CD4-positive, alpha-beta T cell treated with Interleukin-6 for 4 hours (primary cell): ENCODE data around the gene EXOG.

Experiments
- DNase-seq: peaks from one replicate; pipeline ENCODE4 v3.0.0-alpha.2; 2020; ENCODE audit warnings: mixed read lengths

The EXOG gene, protein sequence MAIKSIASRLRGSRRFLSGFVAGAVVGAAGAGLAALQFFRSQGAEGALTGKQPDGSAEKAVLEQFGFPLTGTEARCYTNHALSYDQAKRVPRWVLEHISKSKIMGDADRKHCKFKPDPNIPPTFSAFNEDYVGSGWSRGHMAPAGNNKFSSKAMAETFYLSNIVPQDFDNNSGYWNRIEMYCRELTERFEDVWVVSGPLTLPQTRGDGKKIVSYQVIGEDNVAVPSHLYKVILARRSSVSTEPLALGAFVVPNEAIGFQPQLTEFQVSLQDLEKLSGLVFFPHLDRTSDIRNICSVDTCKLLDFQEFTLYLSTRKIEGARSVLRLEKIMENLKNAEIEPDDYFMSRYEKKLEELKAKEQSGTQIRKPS

DNA sequence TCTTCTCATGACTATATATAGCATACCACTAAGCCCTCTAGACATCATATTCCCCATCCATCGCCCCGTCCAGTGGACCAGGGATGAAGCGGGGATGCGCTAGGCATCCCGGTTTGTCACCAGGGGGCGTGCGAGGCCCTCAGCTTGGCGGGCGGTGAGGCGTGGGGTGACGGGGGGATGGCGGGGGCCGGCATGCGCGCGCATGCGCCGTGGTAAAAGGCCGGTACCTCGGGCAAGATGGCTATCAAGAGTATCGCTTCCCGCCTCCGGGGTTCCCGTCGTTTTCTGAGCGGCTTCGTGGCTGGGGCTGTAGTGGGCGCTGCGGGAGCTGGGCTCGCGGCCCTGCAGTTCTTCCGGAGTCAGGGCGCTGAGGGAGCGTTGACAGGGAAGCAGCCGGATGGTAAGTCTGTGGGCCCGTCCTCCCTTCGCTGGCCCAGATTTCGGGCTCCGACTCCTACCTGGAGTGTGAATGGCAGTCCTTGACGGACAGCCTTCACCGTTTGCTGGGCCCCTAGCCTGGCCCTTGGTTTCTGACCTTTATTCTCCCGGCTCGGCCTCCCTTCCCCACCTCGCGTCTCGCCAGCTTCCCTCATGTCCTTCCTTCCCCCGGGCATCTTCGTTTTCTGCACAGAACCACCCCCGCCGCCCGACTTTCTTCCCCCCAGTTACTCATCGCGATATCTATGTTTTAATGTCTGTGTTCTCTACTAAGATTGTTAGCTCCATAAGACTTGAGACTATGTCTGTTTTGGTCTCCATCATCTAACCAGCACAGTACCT lies at the start of gene EXOG:
TSS of gene EXOG (plus strand) at position 210 of the 780 bp plus-strand sequence. CDS start at position 238, 28 bp downstream.
- DNase-seq, result peak; percentile 97

DNA sequence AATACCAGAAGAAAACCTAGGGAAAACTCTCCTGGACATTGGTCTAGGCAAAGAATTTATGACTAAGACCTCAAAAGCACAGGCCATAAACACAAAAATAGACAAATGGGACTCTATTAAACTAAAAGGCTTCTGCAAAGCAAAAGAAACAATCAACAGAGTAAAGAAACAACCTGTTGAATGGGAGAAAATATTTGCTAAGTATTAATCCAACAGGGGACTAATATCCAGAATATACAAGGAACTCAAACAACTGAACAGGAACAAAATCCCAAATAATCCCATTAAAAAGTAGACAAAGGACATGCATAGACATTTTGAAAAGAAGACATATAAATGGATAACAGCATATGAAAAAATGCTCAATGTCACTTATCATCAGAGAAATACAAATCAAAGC lies 49.3 kb upstream of the EXOG start:
- DNase-seq, result no peak

DNA sequence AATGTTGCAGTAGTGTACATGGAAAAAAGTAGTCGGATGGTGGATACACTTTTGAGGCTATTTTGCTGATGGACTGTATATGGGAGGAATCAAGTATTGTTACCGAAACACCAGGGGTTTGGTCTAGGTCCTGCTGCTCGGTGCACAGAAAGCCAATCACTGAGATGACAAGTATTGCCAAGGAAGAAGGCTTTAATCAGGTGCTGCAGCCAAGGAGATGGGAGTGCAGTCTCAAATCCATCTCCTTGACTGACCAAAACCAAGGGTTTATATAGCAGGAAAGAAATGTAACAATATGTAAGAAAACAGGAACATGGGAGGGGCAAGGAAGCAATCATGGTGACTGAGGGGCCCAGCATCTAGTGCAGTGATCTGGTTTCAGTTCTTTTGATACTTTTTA lies 45.3 kb upstream of the EXOG start:
- no peak for DNase-seq

DNA sequence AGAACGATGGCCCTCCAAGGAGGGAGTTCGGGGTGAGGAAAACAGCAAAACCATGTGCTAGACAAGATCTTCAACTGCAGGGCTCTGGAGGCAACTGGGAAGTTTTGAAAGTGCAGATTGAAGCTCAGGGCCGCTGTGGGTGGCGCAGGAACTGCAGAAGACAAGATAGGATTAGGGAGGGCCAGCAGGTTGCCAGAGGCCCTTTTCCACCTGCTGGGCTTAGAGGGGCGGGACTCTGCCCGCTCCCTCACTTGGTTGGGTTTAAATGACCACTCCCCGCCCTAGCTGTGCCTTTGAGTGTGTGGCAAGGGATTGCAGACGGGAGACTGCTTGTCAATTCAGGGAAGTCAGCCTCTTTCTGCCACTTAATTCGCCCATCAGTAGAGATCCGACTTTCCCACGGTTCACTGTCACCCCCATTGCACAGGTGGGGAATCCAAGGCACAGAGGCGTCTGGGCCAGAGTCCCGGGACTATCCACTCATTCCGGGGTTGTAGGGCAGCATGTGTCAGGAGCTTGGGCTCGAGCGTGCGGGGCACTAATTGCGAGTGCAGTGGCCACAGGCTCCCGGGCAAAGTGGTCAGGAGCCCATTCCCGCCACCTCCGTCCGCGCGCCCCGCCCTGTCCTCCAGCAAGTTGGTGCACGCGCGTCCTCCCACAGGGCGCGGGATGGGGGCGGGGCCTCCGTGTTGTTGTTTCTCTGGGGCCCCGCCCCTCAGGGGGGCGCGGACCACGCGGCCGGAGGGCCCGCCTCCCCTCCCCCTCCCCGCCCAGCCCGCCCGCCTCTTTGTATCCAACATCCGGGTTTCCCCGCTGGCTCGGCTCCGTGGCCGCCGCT lies 42.8 kb upstream of the EXOG start, which contains the start of gene ACVR2B:
TSS of gene ACVR2B (plus strand) at position 816 of the 838 bp plus-strand sequence. CDS start 433 bp downstream, outside the sequence.
- DNase-seq, result peak; percentile 87

DNA sequence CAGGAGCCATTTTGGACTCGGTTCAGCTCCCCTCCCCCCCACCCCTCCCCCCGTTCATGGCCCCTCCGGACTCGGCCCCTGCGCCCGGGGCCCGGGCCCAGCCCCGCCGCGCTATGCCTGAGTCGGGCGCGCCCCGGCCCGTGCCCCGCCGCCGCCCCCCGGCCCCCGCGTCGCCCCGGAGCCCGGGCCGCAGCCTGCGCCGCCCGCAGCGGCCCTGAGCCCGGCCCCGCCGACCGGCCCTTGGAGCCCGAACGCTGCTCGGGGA lies 42.3 kb upstream of the EXOG start:
- DNase-seq, result no peak

DNA sequence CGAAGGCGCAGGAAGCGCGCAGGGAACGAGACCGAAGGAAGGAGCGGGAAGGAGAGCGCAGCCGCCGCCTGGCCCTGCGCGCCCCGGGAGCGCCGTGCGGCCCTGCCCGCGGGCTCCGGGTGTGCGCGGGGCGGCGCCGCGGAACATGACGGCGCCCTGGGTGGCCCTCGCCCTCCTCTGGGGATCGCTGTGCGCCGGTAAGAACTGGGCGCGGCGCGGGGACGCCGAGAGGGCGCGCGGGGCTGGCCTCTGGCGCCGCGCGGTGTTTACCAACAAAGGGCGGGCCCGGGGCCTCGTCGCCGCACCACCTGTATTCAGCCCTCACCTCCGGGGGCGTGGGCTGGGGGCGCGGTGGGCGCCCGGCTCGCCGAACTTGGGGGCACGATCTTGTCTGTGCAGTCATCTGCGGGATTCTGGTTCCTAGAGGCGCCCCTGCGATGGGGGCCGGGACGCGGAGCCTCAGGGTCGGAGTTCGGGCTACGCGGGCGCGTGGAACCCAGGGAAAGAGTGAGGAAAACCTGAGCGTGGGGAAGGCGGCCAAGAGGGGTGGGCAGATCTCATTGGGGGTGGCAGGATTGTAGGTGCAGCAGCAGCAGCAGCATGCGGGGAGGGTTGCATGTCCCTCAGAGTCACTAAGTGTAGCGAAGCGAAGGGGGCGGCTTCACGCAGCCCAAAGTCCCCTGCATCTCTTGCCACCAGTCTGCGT lies 41.8 kb upstream of the EXOG start:
- DNase-seq, result peak; percentile 41

DNA sequence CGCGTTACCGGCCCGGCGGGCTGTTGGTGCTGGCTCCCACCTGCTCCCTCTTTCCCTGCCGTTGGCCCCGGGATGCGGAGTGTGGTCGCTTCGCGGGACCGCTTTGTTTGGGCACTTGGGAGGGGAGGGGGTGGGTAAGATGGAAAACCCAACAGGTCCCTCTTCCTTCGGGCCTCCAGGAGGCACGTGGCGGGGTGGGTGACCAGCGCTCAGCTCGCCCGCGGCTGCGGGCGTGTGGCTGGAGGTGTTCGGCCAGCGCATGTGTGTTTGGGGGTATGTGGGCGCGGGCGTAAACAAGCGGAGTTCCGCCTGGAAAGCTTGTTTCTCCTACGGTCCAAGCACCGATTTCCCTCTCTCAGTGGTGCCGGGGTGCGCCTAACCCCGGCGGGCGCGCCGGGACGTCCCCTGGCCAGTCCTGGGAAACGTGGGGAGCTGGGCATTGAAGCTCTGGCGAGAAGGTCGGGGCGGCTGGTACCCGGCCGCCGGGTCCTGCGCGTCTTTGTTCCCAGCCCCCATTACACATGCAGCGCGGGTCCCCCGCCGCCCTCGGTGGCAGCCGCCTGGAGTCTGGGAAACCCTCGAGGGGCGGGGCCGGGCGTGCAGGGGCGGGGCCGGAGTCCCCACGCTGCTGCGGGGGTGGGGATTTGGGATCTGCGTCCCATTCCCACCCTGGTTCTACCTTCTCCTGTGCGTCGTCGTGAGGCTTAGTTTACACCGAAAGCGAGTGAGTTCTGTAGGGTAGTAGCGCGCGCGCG lies 41.1 kb upstream of the EXOG start:
- peak; percentile 58 for DNase-seq

DNA sequence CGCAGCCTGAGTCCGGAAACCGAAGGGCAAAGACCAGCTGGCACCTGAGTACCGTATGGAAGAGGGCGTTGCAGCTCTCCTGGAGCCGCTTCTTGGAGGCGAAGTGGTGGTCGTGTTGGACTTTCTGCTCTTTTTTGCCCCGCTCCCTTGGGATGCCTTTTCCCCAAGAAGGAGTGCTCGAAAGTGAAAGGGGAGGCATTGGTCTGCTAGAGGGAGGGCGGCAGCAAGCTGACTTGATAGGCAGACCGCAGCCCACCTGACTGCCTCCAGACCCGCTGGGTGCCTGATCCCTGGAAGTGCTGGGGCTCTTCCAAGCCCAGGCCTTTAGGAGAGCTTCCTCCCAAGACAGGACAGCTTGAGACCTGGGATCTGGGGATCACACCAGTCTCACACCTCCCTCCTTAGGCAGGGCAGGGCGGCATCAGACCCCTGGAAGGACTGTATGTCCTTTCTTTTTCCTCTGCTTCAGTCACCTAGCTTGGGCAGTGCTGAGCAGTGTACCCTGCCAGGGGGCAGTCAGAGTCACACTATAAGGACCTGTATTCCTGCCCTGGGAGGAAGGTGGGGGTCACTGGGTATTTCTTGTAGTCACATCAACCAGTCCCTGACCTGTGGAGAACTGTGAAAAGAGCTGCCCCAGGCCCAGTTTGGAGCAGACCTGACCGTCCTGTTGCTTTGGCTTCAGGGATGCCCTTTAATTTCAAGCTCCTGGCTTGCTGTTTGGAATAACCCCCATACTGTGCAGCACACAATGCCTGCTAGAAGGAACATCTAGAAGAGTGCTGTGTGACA lies 40.3 kb upstream of the EXOG start:
- DNase-seq, result no peak

DNA sequence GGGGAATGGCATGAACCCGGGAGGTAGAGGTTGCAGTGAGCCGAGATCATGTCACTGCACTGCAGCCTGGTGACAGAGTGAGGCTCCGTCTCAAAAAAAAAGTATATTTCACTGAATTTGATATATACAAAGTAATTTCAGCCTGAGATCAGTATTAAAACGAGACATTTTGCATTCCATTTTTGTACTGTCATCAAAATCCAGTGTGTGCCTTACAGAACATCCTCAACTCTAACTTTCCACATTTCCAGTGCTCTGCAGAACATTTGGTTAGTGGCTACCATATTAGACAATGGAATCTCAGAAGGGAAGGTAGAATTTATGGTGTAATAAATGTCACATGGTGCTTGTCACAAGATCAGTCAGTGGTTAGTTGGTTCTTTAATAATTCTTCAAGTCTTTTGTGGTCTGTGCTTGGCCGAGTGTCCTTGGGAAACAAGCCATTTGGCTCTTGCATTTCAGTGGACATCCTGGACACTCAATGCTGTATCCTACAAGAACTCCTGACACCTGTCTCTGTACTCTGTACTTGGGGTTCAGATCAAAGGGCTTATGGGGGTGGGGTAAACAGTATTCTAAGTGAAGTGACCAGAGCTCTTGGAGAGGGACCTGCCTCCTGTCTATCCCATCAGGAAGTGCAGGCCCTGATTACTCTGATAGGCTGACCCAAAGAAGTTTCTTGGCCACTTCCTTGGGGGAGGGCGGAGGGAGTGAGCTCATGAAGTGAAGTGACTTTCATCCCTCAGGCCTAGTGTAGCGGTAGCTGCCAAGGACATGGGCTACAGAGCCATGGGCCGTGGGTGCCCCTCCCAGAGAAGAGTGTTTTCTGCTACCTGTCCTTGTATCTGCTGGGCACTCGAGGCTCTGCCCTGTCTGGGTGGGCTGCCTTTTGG lies 38.8 kb upstream of the EXOG start:
- no peak for DNase-seq

DNA sequence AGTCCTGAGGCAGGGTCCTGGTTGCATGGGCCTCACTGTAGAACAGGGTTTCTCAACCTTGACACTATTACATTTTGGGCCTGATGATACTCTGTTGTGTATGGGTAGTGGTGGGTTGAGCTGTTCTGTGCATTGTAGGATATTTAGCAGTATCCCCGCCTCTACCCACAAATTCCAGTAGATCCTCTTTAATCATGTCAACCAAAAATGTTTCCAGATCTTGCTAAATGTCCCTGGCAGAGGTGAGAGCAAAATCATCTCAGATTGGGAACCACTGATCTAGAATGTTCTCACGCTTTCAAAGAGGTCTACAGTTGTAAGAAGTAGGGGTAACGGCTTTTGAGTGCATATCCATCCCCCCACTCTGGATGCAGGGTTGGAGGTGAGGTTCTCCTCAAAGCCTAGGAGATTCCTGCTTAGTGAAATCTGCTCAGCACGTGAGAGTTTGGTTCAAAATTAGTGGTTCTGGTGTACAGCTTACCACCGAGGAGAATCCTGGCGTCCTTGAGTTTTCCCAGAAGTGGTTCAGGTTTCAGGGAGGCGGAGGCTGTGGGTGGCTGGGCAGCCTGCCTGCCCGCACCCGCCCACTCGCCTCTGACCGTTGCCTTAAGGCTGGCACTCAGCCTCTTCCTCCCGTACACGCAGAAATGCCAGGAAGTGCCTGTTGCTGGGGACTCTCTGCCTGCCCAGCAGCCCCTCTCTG lies 37.2 kb upstream of the EXOG start:
- no peak for DNase-seq

DNA sequence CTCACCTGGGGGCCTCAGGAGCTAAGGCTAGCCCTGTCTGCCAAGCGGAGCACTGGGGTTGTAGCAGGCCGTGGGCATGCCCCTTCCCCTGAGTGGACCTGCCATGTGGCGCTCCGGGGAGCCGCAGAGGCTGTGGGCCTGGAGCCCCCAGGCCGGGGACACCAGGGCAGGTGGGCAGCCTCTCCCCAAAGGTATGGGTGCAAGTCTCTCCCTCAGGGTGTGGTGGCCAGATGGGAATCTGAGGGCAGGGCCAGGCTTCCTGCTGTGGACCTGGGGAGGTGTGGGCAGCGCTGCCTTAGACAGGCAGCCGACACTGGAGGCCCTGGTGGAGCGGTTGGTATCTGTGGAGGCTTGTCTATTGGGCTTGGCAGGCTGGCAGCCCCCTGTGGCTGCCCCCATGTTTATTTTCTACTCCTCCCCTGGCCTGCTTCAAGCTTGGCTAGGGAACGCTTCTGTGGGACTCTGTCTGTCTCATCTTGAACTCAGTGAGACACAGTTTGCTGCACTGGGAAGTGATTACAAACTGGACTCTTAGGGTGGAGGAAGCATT lies 36.6 kb upstream of the EXOG start:
- no peak for DNase-seq

DNA sequence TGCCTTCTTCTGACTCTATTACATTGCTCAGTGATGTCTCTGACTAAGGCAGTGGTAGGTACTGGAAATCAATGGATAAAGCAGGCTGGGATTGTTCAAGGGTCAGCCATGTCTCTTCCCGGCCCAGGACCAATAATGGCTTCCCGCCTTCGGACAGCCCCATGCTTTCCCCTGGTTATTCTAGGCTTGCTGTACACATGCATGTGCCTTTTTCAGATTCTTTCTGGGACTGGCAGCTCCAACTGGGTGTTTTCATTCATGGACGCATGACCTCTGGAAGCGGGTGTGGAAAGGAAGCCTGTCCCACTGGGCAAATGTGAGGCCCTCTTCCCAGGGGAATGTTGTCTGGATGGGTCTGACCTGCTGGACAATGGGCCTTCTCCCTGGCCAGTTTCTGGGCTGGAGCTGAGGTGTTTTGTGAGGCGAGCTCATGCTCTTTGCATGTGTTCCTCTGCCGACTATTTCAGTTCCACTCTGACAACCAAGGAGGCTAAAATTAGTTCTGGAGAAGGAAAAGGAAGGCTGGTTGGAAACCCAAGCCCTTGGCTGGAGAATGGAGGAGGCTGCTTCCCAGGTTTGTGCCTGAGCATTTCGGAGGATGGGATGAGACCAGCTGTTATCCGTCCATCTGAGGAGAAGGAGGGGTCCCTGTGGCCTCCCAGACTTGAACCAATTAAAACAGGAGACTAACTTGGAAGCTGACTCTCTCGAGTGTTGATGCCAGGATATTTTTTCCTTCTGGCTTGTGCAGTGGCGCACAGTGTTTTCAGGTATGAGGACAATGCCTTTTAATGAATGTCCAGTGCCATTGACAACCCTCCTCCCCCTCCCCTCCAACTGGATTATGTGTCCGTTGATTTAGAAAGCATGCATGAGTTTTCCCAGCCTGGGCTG lies 35.5 kb upstream of the EXOG start:
- no peak for DNase-seq

DNA sequence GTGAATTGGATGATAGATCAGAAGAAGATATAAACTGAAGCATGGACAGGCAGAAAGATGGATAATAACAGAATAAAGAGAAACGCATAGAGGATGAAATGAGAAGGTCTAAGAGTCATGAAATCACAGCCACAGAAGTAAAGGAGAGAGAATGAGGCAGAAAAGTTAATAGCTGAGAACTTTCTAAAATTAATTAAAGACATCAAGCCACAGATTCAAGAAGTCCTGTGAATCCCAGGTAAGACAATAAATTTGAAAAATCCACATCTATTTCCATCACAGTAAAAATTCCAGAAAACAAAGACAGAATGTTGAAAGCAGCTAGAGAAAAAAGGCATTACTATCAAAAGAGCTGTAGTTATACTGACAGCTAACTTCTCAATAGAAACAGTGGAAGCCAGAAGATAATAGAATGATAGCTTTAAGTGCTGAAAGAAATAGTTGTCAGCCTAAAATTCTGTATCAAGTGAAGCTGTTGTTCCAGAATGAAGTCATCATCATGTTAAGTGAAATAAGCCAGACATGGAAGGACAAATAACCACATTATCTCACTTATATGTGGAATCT lies 30.5 kb upstream of the EXOG start:
- no peak for DNase-seq

DNA sequence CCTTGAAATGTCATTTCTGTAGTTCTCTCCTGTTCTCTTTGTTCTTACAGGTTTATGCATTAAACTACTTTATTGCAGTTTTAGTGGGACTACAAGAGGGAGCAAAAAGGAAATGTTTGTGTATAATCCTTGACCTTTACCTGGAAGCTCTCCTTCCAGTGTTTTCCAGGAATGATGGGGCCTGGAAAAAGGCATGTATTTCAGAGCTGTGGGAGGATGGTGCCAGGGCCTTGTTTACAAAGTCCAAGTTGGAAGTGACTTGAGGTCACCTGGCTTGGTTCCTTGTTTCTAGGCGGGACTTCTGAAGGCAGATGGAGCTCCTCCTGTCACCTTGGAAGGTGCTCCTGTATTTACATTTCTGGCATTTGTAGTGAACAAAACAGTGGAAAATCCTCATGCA lies 27.4 kb upstream of the EXOG start:
- no peak for DNase-seq

DNA sequence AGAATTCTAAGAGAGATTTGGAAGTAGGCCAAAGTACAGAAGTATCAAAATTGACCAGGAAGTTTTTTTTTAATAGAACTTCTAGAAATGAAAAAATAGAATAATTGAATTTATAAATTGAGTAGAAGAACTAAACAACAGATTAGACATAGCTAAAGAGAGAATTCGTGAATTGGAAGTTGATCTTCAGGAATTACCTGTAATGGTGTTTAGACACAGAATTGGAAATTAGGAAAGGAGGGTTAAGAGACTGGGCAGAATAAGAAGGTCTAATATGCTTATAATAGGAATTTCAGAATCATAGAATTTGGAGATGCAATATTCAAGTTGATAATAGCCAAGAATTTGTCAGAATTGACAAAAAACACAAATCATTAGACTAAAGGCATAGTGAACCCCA lies 26.3 kb upstream of the EXOG start:
- DNase-seq, result no peak

DNA sequence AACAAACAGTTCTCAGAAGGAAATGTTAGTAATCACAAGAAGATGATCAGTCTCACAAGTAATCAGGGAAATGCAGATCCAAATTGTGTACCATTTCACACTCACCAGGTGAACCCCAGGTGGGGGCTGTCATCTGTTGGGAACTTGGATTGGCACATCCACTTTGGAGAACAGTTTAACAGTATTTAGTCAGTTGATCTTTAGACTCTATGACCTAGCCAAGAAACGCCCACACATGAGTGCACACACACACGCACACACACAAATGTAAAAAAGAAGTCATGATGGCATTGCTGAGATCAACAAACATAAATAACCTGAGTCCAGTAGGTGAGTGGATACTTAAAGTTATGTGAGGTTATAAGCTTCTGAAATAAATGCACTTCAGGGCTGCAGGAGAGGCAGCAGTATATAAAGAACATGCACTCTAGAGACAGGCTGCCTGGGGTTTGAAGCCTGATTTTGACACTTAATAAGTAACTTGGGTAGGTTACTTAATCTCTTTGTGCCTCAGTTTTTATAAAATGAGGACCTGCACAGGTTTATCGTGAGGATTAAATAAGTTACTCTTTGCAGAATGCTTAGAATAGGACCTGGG lies 24.8 kb upstream of the EXOG start:
- DNase-seq, result no peak

DNA sequence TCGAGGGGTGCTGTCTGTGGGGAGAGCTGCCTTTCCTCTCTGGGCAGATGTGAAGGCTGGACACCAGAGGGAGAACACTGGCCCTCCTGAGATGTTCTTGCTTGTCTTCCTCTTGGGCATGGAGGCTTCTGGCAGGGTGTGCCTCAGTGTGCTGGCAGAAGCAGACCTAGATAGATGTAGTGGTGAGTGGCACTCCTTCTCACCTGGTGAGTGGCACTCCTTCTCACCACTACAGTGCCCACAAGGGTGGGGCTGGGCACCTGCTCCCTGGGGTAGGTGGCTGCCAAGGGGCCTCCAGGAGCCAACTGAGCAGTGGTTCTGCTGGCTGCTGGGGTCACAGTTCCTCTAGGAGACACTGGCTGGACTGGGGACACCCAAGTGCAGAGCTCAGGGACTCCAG lies 23.8 kb upstream of the EXOG start:
- DNase-seq, result no peak
